Measurements from ENCODE around the gene GRIK5.

DNA sequence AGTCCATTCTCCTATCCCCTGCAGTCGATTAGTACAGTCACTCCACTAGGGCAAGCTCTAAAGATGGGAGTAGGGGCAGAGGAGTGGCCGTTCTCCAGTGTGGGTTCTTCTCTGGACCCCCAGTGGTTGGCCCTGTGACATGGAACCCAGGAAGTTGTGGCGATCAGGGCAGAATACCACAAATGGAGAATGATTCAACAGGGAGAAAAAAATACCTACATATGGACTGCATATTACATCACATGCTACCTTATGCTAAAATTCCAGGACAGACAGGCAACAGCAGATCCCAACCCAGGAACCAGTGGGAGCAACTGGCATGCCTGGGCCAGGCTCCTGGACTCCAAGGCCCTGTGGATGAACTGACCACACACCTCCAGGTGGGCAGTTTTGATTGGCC is 41.8 kb upstream of the GRIK5 start:
- TF ChIP-seq, protein P1, sequence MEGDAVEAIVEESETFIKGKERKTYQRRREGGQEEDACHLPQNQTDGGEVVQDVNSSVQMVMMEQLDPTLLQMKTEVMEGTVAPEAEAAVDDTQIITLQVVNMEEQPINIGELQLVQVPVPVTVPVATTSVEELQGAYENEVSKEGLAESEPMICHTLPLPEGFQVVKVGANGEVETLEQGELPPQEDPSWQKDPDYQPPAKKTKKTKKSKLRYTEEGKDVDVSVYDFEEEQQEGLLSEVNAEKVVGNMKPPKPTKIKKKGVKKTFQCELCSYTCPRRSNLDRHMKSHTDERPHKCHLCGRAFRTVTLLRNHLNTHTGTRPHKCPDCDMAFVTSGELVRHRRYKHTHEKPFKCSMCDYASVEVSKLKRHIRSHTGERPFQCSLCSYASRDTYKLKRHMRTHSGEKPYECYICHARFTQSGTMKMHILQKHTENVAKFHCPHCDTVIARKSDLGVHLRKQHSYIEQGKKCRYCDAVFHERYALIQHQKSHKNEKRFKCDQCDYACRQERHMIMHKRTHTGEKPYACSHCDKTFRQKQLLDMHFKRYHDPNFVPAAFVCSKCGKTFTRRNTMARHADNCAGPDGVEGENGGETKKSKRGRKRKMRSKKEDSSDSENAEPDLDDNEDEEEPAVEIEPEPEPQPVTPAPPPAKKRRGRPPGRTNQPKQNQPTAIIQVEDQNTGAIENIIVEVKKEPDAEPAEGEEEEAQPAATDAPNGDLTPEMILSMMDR (IDR thresholded peaks at IDR 0.05): no peak
- no peak for TF ChIP-seq POLR2A (IDR thresholded peaks at IDR 0.05)
